ENCODE results near the gene ACAP1.

ACAP1 gene

GRCh38 chr17:7296189-7296861, 40.0 kb upstream of the ACAP1 start:
- H3K36me3 Mint-ChIP-seq (ENCODE audit: low read depth): no peaks in the 10 kb centered on the region
- peak; percentile 93 to 96 (median 95) for TF ChIP-seq CTCF (IDR thresholded peaks at IDR 0.05; ENCODE audit: unreplicated experiment in 3 of 3)
- peak overlapping the region; percentile 7 to 56 (median 23) for H3K4me3 Mint-ChIP-seq
- H3K27ac Mint-ChIP-seq: no peak overlapping the region
- peaks cover 61% of the 10 kb centered on the region for H3K27me3 Mint-ChIP-seq (ENCODE audit: low read depth)
- no peaks in the 10 kb centered on the region for H3K9me3 Mint-ChIP-seq
- peaks cover 17% of the 10 kb centered on the region for H3K4me1 Mint-ChIP-seq

GRCh38 chr17:7304179-7304578, 32.1 kb upstream of the ACAP1 start:
- H3K9me3 Mint-ChIP-seq: no peaks in the 10 kb centered on the region

GRCh38 chr17:7306911-7307685, 29.2 kb upstream of the ACAP1 start, which contains the start of gene EIF5A:
EIF5A (plus strand) TSS chr17:7307628; CDS start chr17:7309636, 2,008 bp downstream.
- Mint-ChIP-seq H3K27me3 (ENCODE audit: low read depth) (no peaks in the 10 kb centered on the region), H3K4me3 (peak within 1 kb of the TSS; percentile 94 to 99 (median 97)), H3K9me3 (no peaks in the 10 kb centered on the region), H3K36me3 (ENCODE audit: low read depth) (peaks cover 34% of the 10 kb centered on the region), H3K4me1 (peaks cover 30% of the 10 kb centered on the region), H3K27ac (peak within 1 kb of the TSS; percentile 95 to 99 (median 98))
- no peak for TF ChIP-seq CTCF (IDR thresholded peaks at IDR 0.05; ENCODE audit: unreplicated experiment in 3 of 3)

More at GRCh38 chr17:7304179-7304578, 32.1 kb upstream of the ACAP1 start:
- TF ChIP-seq CTCF (IDR thresholded peaks at IDR 0.05; ENCODE audit: unreplicated experiment in 3 of 3): no peak
- H3K4me1 Mint-ChIP-seq: peaks cover 7% of the 10 kb centered on the region
- H3K27me3 Mint-ChIP-seq (ENCODE audit: low read depth): peaks cover 7% of the 10 kb centered on the region
- H3K27ac Mint-ChIP-seq: peak overlapping the region in 1 of 3 experiments; percentile 37
- peak overlapping the region in 2 of 3 experiments; percentile 58 to 63 for H3K4me3 Mint-ChIP-seq
- peaks cover 6% of the 10 kb centered on the region for H3K36me3 Mint-ChIP-seq (ENCODE audit: low read depth)

- Mint-ChIP-seq H3K36me3 (ENCODE audit: low read depth) (peaks cover 42% of the 10 kb centered on the region), H3K4me1 (peaks cover 35% of the 10 kb centered on the region), H3K4me3 (peak overlapping the region; percentile 94 to 99 (median 97)), H3K9me3 (no peaks in the 10 kb centered on the region), H3K27me3 (ENCODE audit: low read depth) (no peaks in the 10 kb centered on the region), H3K27ac (peak overlapping the region; percentile 95 to 99 (median 98))
- no peak for TF ChIP-seq CTCF (IDR thresholded peaks at IDR 0.05; ENCODE audit: unreplicated experiment in 3 of 3)
Measured at GRCh38 chr17:7307686-7308624, 28.4 kb upstream of the ACAP1 start.

GRCh38 chr17:7308625-7309433, 27.5 kb upstream of the ACAP1 start:
- H3K36me3 Mint-ChIP-seq (ENCODE audit: low read depth): peaks cover 49% of the 10 kb centered on the region
- H3K4me3 Mint-ChIP-seq: peak overlapping the region; percentile 94 to 99 (median 97)
- peak overlapping the region; percentile 92 to 99 (median 98) for H3K27ac Mint-ChIP-seq
- H3K27me3 Mint-ChIP-seq (ENCODE audit: low read depth): no peaks in the 10 kb centered on the region
- H3K9me3 Mint-ChIP-seq: no peaks in the 10 kb centered on the region
- TF ChIP-seq CTCF (IDR thresholded peaks at IDR 0.05; ENCODE audit: unreplicated experiment in 3 of 3): no peak
- peaks cover 41% of the 10 kb centered on the region for H3K4me1 Mint-ChIP-seq
